HG03108 (cell line): ENCODE measurements around the gene ID2.

Experiments used
- ATAC-seq: cut with Tn5 transposase; IDR thresholded peaks from one replicate; pipeline ENCODE4 v1.9.1; 2021; ENCODE audit warnings: moderate library complexity; ENCODE audit not compliant: unreplicated experiment

ID2 gene

GRCh38 chr2:8647462-8647857 is 34.4 kb upstream of the ID2 start:
- no peak for ATAC-seq

DNA sequence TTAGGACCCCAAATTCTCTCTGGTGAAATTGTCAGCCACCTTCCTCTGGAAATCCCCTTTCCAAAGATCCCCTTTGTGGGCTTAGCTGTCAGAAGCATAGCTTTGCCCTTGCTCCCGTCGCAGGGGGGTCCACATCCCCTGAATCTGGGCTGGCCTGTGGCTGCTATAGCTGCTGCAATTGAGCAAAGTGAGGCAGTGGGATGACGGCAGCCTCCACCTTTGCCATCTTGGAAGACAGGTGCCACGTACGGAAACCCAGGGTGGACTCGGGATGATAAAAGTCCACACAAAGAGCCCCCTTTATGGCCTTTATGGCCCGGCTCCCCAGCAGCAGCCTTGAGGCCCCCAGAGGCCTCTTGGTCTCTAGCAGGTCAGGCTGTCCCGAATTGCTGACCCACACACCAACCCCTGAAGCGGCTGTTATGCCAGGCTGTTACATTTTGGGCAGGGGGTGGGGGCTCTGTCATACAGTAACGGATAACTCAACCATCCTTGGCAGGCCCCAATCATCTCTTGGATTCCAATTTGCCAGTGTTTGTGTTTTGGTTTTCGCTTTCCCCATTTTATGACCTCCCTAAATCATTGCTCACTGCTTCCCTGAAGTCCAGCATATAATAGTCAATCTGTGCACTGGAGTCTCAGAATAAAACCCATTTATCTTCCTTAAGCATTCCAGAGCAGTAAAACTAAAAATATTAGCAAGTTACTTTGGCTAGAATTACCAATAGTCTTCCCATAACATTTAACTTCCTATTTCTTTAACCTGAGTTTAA is 33.2 kb upstream of the ID2 start:
- no peak for ATAC-seq

- no peak for ATAC-seq
These were observed 32.1 kb upstream of the ID2 start for GRCh38 chr2:8649718-8650117.

DNA sequence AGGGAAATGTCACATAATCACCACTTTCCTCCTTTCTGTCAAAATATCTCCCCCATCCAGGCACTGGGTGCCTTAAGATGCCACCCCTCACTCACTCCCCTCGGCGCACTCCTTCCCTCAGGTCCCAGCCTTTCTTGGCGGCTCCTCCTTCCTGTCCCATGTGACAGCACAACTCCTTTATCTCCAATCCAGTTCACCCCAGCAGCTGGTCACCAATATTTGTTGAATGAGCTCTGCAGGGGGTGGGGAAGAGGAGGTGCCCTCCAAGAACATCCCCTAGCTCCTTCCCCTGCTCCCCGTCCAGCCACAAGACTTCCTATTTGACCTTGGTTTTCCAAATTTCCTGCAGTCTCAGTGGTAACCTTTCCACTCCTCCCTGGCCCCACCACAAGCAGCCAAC is 31.6 kb upstream of the ID2 start:
- ATAC-seq, result no peak

GRCh38 chr2:8652774-8653426 is 29.0 kb upstream of the ID2 start:
- no peak for ATAC-seq

DNA sequence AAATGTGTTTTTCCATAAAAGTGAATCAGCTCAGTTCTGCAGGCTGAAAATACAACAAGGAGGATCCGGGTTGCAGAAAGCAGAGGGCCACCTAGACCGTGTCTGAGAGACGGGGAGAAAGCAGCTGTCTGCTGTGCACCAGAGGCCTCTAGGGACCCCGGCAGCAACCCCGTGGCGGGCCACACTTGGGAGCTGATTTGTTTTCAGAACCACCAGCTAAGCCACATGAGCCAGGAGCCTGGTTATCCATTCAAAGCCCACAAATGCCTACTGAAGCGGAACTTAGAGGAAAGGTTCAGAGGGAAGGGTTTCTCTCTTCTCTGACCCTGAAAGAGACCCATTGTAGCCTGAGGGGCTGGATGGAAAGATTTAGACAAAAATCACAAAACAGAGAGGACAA is 28.4 kb upstream of the ID2 start:
- peak; percentile 53 for ATAC-seq

- no peak for ATAC-seq
These were observed 27.8 kb upstream of the ID2 start for GRCh38 chr2:8654041-8654440.

DNA sequence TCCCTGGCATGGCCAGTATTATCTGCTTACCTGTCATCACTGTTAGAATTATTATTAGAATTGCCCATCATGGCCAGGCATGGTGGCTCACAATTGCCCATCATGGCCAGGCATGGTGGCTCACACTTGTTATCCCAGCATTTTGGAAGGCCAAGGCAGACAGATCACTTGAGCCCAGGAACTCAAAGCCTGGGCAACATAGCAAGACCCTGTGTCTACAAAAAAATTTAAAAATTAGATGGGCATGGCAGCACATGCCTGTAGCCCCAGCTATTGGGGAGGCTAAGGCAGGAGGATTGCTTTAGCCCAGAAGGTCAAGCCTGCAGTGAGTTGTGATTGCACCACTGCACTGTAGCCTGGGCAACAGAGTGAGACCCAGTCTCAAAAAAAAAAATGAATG is 27.4 kb upstream of the ID2 start:
- ATAC-seq, result no peak

DNA sequence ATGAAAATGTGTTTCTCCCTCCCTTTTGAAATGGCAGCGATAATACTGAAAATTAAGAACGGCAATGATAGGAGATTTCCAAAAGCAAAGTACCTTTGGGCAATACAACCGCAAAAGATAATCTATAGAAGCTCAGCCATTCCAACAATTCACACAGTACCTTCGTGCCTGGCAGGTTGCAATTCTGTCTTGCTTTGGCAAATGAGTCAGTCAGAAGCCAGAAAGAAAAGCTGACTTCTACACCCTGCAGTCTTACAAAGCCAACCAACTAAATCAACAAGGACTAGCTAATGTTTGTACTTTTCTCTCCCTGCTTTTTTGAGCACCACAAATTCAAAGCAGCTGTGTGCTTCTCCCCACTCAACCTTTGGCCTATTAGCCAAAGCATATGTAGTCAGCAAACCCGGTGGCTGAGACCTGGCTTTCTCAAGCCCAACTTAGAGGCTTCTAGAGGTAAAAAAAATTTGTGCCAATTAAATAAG is 25.7 kb upstream of the ID2 start:
- ATAC-seq, result no peak

- no peak for ATAC-seq
These were observed 25.0 kb upstream of the ID2 start for GRCh38 chr2:8656811-8657210.

- no peak for ATAC-seq
These were observed 24.3 kb upstream of the ID2 start for GRCh38 chr2:8657423-8658062.

DNA sequence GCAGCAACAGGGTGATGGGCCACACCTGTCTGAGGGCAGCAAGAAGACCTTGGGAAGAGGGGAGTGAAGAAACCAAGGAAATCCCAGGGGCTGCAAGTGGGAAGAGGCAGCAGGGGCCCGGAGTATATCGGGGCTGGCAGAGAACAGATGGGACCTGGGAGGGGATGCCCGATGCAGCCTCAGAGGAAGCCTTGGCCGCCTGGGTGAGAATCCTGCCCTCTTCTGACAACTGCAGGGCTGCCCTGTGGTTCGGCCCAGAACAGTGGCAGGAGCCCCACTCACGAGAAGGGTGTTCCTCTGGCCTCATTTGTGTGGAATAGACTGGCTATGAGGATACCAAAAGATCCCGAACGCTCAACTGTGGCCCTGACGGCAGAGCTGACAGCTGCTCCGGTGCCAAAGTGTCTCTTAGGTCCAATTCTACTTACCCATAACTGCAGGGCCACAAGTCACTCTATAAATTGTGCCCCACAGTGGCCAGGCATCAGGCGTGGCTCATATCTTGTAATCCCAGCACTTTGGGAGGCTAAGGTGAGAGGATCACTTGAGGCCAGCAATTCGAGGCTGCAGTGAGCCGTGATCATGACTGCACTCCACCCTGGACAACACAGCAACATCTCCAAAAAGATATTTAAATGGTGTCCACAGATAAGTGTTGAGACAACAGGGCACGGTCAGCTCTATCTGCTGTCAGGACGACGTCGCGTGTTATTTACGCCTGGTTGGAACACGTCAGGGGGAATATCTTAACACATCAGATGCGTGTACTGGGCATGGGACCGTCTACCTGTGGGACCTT is 23.6 kb upstream of the ID2 start:
- no peak for ATAC-seq

DNA sequence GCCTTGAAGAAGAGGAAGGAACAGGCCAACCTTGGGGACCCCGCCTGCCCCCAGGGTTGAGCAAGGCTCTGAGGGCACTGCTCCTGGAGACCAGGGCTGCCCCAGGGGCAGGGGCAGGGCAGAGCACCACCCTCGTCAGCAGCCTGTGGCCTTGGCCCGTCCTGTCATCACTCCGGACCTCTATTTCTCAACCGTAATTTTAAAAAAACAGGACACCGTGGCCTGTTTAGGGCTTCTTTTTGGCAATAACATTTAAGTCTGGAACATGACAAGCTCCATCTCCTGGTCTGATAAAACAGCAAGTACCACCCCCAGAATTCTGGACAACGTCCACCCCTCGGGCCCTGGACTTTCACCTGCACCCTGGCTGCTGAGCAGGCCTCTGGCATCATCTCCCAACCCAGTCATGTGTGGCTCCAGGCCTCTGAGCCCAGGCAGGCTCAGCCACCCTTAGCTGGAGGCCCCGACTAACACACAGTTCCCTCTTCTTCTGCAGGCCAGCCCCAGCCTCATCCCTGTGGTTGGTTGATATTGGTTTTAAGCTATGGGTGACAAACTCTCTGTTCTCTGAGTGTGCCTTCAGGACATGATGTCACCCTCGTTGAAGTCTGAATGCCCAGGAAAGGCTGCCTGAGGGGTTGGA is 22.6 kb upstream of the ID2 start:
- ATAC-seq, result no peak

DNA sequence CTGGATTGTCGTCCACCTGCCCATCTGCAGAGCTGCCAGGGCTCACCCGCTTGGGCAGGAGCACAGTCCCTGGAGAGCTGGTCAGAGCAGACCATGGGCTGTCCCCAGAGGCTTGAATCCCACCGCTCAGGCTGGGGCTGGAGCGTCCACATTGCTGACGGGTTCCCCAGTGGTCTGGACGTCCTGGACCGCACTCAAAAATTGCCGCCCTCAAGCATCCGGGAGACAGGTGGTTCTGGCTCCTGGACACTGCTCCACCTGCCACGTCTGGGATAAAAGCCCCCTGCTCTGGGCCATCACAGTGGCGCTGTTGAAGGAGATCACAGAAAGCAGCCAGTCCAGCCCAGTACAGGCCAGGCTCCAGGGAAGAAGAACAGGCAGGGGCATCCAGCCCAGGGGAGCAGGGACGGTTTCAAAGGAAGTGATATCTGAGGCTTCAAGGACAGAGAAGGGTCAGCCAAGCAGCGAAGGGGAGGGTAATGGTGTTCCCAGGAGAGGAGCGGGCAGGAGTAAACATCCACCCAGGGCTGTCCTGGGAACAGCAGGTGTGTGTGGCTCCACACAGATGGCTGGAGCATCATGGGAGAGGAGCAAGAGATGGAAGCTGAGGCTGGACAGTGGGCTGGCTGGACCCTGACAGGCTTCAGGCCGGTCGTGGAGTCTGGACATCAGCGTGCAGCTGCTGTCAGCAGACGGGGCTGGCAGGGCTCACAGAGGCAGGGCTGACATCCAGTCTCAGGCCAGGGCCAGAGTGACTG is 21.9 kb upstream of the ID2 start:
- ATAC-seq, result no peak

DNA sequence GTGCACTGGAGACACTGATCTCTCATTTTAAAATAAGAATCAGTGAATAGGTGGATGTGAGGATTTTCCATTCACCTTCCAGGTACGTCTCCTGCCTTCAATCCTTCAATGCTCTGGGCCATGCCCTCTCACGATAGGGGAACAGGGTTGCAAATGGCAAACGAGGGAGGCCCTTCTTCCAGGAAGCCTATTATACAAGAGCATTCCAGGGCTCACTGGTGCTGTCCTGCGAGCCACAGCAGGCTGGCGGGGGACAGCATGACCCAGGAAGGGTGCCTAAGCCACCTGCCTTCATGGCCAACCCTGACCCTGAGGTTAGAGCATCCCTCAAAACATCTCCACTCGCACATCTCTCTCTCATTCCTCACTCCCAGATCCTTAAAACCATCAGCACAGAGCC is 20.6 kb upstream of the ID2 start:
- no peak for ATAC-seq

DNA sequence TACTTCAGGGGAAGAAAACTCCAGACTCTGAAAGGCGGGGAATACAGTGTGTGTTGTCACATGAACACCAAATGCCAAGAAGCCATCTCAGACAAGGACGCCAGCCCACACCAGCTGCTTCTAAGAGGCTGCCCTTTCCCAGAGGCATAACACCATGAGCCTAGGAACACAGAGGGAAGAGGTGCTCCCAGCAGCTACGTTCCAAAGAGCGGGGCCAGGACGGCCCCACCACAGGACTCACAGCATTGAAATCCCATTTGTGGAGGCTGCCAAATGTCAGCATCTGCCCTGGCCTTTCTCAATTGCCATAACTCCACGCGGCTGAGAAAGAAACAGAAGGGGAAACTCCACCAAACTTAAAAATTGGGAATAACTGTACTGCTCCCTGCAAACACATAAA is 20.1 kb upstream of the ID2 start:
- no peak for ATAC-seq

- no peak for ATAC-seq
These were observed 19.5 kb upstream of the ID2 start for GRCh38 chr2:8662239-8662879.

DNA sequence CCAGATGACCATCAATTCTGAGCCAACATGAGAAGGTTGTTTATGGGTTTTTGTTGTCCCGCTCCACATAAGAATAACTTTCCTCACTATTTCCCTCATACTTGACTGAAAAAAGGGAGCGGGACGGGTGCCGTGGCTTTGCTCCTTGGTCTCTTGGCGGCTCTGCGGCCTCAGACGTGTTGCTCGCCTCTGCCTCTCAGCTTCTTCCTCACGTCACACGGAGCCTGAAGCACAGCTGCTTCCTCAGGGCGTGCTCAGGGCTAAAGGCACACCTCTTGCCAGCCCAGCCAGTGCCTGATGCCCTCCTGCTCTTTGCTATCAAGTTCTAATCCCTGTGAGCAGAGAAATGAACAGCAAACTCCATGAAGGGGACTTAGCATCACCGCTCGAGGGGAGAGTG is 17.9 kb upstream of the ID2 start:
- no peak for ATAC-seq

- ATAC-seq, result no peak
These were observed 15.3 kb upstream of the ID2 start for GRCh38 chr2:8666581-8666980.
